Measurements from ENCODE around the gene OXLD1. TPM values are rescaled to one million over a fixed set of nuclear protein-coding genes. Genes with fewer than 3 reads are reported as not detected.

Gene OXLD1
- 37.0 and 39.0 TPM in 2 replicates for total RNA-seq

GRCh38 chr17:81666342-81667191 lies at the start of gene OXLD1, which contains the start of gene CCDC137:
OXLD1 (minus strand) TSS chr17:81666605; CDS start chr17:81666577, 28 bp downstream.
CCDC137 (plus strand) TSS chr17:81666737; CDS start chr17:81666767, 30 bp downstream.

DNA sequence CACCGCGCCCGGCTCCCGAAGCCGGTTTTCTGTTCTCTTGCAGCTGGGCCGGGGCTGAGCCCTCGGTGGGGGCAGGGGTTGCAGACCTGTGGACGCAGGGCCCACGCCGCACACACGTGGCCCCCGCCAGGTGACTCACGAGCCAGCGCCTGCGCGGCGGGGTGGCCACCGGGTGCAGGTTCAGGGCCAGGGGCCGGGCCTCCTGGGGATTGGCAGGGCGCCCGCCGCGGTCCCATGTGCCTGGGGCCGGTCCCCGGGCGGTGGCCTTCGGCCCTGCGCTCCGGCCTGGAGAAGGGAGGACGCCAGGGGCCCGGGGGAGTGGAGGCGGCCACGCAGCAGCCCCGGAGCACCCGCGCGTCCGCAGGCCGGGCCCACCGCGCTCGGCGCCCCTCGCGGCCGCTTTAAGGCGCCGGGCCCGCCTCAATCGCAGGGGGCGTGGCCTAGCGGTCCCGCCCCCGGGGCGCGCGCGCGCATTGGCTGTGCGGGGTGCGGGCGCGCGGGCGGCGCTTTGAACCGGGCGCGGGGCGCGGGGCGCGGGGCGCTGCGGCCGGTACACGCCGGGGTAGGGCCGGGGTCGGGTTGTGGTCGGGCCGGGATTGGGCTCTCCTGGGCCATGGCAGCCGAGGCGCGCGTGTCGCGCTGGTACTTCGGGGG lies 45.5 kb upstream of the OXLD1 start, which contains the start of gene SLC25A10:
TSS of gene SLC25A10 (plus strand) at position 471 of the 654 bp plus-strand sequence. CDS start at position 614, 143 bp downstream.

GRCh38 chr17:81702934-81703746 lies 36.7 kb upstream of the OXLD1 start, which contains the start of gene MRPL12:
MRPL12 (plus strand) TSS chr17:81703367; CDS start chr17:81703502, 135 bp downstream.

GRCh38 chr17:81683584-81684441 lies 17.4 kb upstream of the OXLD1 start, which contains the start of the genes ARL16 and HGS:
ARL16 (minus strand) TSS chr17:81683797; CDS start chr17:81683753, 44 bp downstream.
HGS (plus strand) TSS chr17:81684011; CDS start chr17:81684067, 56 bp downstream.

GRCh38 chr17:81656118-81656743 lies 10.2 kb downstream of the OXLD1 start, which contains the start of gene PDE6G:
PDE6G (minus strand) TSS chr17:81656542; CDS start chr17:81653305, 3,237 bp downstream.

GRCh38 chr17:81636505-81637288 lies 29.7 kb downstream of the OXLD1 start, which contains the start of the genes NPLOC4 and TSPAN10:
NPLOC4 (minus strand) TSS chr17:81637112; CDS start chr17:81636930, 182 bp downstream.
TSPAN10 (plus strand) TSS chr17:81637196; CDS start chr17:81642413, 5,217 bp downstream.

Other genes with a start within 250 kb of the OXLD1 start
- gene ACTG1, start 153.8 kb downstream of the OXLD1 start, total RNA-seq = 4,208 and 4,624 TPM in 2 replicates
- gene FSCN2, start 138.2 kb downstream of the OXLD1 start, total RNA-seq = 1.7 and 2.8 TPM in 2 replicates
- 10.1 and 12.9 TPM in 2 replicates for gene FAAP100, start 114.3 kb downstream of the OXLD1 start, total RNA-seq
- 40.7 and 58.6 TPM in 2 replicates for gene NPLOC4, start 29.5 kb downstream of the OXLD1 start, total RNA-seq
- 0.86 and 3.3 TPM in 2 replicates for gene TSPAN10, start 29.4 kb downstream of the OXLD1 start, total RNA-seq
- not detected in 2 replicates for gene PDE6G, start 10.1 kb downstream of the OXLD1 start, total RNA-seq
- gene CCDC137, start 132 bp upstream of the OXLD1 start, total RNA-seq = 6.5 and 7.5 TPM in 2 replicates
- gene ARL16, start 17.2 kb upstream of the OXLD1 start, total RNA-seq = 21.5 and 34.0 TPM in 2 replicates
- gene HGS, start 17.4 kb upstream of the OXLD1 start, total RNA-seq = 57.4 and 64.3 TPM in 2 replicates
- gene MRPL12, start 36.8 kb upstream of the OXLD1 start, total RNA-seq = 3.5 and 7.6 TPM in 2 replicates
- 2.7 and 5.4 TPM in 2 replicates for gene SLC25A10, start 45.7 kb upstream of the OXLD1 start, total RNA-seq
- not detected in 2 replicates for gene GCGR, start 137.5 kb upstream of the OXLD1 start, total RNA-seq
- gene MCRIP1, start 166.7 kb upstream of the OXLD1 start, total RNA-seq = 96.1 and 97.3 TPM in 2 replicates
- gene PPP1R27, start 168.4 kb upstream of the OXLD1 start, total RNA-seq = not detected in 2 replicates
- 766 and 822 TPM in 2 replicates for gene P4HB, start 193.9 kb upstream of the OXLD1 start, total RNA-seq
- 44.2 and 81.2 TPM in 2 replicates for gene ARHGDIA, start 204.7 kb upstream of the OXLD1 start, total RNA-seq
- gene ALYREF, start 225.0 kb upstream of the OXLD1 start, total RNA-seq = 89.5 and 91.1 TPM in 2 replicates
- 255 and 291 TPM in 2 replicates for gene ANAPC11, start 225.1 kb upstream of the OXLD1 start, total RNA-seq
- 0.26 and 0.63 TPM in 2 replicates for gene NPB, start 235.6 kb upstream of the OXLD1 start, total RNA-seq
- gene PCYT2, start 244.8 kb upstream of the OXLD1 start, total RNA-seq = 41.1 and 46.2 TPM in 2 replicates

Measured in bronchial smooth muscle cell (primary cell).